GM12878 (cell line): ENCODE results near the gene DIPK2A.

Experiments used
- POLR2A ChIP-seq: IDR thresholded peaks from 2 replicates; pipeline ENCODE4 v1.6.1; 2011; ENCODE audit warnings: low read depth, mild to moderate bottlenecking, low read length
- POLR2AphosphoS5 ChIP-seq: IDR thresholded peaks from 2 replicates; pipeline ENCODE4 v1.6.1; 2011; ENCODE audit warnings: mild to moderate bottlenecking, low read length, inconsistent platforms
- RCOR1 ChIP-seq: conservative IDR thresholded peaks from 2 replicates; pipeline ENCODE4 v1.6.1; 2012; ENCODE audit warnings: low read depth, low read length, improper control_type of control experiment
- TF ChIP-seq, protein P1 (sequence below): fragments of 450-650 bp; IDR thresholded peaks from 2 replicates; pipeline ENCODE4 v1.6.1; 2017; ENCODE audit warnings: mild to moderate bottlenecking
- TF ChIP-seq, protein P2 (sequence below), 3 experiments: IDR thresholded peaks in 2 of 3; conservative IDR thresholded peaks in 1 of 3; 2 replicates each; pipeline ENCODE4 v1.5.1; 2011; ENCODE audit warnings: low read depth in 3 of 3, low read length in 3 of 3, mild to moderate bottlenecking in 3 of 3, control low read depth in 2 of 3, moderate library complexity in 2 of 3, inconsistent platforms in 1 of 3, mixed read lengths in 1 of 3; ENCODE audit not compliant: control insufficient read depth in 2 of 3, insufficient read depth in 1 of 3; ENCODE audit errors: extremely low read depth in 1 of 3
- TF ChIP-seq, protein P3 (sequence below): IDR thresholded peaks from 2 replicates; pipeline ENCODE4 v1.6.1; 2011; ENCODE audit warnings: low read depth, mild to moderate bottlenecking, low read length, moderate library complexity, borderline replicate concordance; ENCODE audit errors: extremely low read depth
- TF ChIP-seq, protein P4 (sequence below): fragments of 450-650 bp; IDR thresholded peaks from 2 replicates; pipeline ENCODE4 v1.6.1; 2016; ENCODE audit warnings: mild to moderate bottlenecking

DNA sequence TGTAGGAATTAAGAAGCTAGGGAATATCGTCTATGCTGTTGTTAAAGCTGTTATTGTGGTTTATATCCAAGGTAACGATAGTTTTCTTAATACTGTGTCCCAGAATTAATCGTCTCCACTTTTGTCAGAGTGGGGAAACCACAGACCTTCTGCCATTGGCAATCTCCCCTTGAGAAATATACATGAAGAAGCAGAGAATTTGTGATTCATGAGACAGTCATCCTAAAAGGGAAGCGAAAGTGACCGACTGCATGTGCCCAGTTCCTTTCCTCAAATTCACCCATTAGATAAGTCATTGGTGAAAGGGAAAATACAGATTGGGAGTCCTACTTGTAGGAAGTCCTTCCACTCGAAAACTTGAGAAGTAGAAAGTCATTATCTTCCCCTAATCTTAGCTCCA, 26.6 kb downstream of the DIPK2A start:
- TF ChIP-seq RCOR1, result no peak
- TF ChIP-seq POLR2A, result no peak
- TF ChIP-seq, protein P1, sequence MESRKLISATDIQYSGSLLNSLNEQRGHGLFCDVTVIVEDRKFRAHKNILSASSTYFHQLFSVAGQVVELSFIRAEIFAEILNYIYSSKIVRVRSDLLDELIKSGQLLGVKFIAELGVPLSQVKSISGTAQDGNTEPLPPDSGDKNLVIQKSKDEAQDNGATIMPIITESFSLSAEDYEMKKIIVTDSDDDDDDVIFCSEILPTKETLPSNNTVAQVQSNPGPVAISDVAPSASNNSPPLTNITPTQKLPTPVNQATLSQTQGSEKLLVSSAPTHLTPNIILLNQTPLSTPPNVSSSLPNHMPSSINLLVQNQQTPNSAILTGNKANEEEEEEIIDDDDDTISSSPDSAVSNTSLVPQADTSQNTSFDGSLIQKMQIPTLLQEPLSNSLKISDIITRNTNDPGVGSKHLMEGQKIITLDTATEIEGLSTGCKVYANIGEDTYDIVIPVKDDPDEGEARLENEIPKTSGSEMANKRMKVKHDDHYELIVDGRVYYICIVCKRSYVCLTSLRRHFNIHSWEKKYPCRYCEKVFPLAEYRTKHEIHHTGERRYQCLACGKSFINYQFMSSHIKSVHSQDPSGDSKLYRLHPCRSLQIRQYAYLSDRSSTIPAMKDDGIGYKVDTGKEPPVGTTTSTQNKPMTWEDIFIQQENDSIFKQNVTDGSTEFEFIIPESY, result no peak
- TF ChIP-seq, protein P2, sequence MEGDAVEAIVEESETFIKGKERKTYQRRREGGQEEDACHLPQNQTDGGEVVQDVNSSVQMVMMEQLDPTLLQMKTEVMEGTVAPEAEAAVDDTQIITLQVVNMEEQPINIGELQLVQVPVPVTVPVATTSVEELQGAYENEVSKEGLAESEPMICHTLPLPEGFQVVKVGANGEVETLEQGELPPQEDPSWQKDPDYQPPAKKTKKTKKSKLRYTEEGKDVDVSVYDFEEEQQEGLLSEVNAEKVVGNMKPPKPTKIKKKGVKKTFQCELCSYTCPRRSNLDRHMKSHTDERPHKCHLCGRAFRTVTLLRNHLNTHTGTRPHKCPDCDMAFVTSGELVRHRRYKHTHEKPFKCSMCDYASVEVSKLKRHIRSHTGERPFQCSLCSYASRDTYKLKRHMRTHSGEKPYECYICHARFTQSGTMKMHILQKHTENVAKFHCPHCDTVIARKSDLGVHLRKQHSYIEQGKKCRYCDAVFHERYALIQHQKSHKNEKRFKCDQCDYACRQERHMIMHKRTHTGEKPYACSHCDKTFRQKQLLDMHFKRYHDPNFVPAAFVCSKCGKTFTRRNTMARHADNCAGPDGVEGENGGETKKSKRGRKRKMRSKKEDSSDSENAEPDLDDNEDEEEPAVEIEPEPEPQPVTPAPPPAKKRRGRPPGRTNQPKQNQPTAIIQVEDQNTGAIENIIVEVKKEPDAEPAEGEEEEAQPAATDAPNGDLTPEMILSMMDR (IDR thresholded peaks at IDR 0.05 in 2 of 3, conservative IDR thresholded peaks at IDR 0.05 in 1 of 3; ENCODE audit: control insufficient read depth in 2 of 3, extremely low read depth in 1 of 3, insufficient read depth in 1 of 3, low read depth in 3 of 3, low read length in 3 of 3), result no peak
- TF ChIP-seq, protein P3, sequence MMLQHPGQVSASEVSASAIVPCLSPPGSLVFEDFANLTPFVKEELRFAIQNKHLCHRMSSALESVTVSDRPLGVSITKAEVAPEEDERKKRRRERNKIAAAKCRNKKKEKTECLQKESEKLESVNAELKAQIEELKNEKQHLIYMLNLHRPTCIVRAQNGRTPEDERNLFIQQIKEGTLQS, result no peak
- no peak for TF ChIP-seq POLR2AphosphoS5
- TF ChIP-seq, protein P4, sequence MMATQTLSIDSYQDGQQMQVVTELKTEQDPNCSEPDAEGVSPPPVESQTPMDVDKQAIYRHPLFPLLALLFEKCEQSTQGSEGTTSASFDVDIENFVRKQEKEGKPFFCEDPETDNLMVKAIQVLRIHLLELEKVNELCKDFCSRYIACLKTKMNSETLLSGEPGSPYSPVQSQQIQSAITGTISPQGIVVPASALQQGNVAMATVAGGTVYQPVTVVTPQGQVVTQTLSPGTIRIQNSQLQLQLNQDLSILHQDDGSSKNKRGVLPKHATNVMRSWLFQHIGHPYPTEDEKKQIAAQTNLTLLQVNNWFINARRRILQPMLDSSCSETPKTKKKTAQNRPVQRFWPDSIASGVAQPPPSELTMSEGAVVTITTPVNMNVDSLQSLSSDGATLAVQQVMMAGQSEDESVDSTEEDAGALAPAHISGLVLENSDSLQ, result no peak
